ENCODE measurements around the gene WWOX.
A peak's percentile ranks its signal among the peaks of the same experiment; 100 is the strongest.

Gene WWOX

DNA sequence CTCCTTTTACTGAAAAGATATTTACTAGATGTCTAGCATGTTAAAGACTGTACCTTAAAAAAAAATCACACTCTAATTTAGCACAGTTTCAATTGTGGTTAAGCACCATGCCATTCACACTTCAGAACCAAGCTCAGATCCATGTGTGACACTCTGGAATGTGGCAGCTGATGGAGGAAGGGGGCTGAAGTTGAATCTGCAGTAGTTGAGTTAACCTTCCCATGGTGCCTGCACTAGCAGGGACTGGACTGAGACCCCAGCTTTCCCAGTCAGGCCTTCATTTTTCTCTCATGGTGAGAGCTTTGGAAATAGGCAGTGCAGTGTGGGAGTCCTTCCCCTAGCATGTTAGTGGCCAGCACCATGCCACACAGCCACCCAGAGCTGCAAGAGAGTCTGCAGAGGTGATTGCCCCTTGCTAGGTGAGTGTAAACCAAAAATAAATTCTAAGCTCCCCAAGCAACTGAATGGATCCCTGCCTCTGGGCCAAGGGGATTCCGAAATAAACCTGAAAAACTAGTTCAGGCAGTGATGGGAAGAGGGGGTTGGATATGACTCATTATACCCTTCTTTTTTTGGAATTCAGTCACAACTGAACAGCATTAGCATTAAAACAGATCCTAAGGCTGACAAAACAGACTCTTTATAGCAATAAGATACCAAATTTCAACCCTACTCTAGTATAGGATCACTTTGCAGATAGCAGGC lies 208.5 kb downstream of the WWOX start:
- no peak for DNase-seq

DNA sequence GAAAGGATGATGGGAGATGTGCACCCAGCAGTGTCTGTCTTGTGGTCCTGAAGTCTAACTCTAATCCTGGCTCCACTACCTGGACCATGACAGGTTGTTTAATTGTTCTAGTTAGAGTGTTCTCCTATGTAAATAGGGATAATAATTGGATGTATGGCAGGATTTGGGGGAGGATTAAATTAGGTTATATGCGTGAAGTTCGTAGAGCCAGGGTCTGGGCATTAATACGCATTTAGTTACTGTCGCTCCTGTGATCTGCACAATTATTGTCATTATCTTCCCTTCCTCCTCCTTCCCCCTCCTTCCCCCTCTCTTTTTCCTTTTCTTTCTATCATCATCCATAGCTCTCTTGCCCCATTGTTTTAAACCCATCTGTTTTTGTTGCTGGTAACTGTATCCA lies 210.3 kb downstream of the WWOX start:
- DNase-seq, result no peak

DNA sequence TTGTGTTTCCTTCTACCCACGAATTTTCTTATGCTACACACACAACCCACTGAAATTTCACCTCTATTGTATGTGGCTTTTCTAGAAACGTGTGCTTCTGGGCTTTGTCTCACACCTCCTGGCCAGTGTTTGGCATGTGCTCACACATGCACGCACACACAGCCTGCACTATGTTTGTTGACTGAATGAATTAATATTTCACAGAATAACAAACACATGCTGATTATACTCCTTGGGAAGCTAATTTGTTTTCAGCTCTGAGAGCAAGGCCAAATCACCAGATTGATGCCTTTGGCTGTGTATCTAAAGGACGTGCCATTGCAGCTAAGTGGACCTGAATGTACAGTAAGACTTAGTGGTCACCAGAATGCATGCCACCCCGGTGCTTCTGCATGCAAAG lies 210.7 kb downstream of the WWOX start:
- DNase-seq, result no peak

- no peak for DNase-seq
Measured at GRCh38 chr16:78310990-78311561, 211.6 kb downstream of the WWOX start.

- DNase-seq, result no peak
Measured at GRCh38 chr16:78311831-78312230, 212.4 kb downstream of the WWOX start.

DNA sequence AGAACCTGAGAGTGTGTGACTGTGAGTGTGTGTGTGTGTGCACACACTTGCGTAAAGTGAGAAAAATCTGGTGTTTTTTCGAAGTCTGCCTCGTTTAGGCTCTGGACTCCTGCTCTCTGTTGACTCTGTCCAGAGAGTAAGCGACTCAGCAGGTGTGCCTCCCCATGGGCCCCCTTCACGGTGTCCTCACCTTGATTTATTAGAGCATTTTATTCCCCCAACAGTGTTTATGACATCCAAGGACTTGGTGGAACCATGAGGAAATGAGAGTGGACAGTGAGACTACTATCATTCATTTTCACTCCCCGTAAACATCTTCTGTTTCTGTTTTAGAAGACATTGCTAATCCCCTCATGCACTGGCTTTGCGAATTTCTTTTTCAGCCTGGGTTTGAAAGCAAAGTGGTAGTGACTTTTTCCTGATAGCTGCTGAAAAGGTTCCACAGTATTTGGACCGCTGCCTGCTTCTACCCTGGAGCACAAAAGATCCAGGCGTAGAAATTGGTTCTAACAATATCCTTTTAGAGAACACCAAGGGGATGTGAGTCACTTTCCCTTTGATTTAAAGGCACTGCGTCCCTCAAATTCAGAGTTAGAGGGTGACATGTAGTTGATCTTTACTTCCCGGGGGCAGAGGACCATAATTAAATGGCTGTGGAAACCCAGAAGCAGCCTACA lies 218.2 kb downstream of the WWOX start:
- peak; percentile 32 for DNase-seq

GRCh38 chr16:78321620-78322360 lies 222.3 kb downstream of the WWOX start:
- no peak for DNase-seq

DNA sequence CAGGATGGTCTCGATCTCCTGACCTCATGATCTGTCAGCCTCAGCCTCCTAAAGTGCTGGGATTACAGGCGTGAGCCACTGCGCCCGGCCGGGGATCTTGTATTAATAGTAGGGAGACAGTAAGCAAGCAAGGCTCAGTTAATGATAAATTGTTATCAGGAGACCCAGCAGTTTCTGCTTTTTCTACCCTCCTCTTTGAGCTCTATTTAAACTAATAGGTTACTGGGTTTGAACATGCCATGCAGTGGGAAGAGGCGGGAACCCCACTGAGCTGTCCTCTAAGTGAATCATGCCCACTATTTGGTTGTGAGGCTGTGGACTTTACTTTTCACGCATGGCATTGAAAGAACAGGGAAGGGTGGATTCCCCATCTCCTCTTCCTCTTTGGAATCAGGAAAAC lies 223.9 kb downstream of the WWOX start:
- DNase-seq, result no peak

- DNase-seq, result no peak
Measured at GRCh38 chr16:78324649-78325285, 225.3 kb downstream of the WWOX start.

DNA sequence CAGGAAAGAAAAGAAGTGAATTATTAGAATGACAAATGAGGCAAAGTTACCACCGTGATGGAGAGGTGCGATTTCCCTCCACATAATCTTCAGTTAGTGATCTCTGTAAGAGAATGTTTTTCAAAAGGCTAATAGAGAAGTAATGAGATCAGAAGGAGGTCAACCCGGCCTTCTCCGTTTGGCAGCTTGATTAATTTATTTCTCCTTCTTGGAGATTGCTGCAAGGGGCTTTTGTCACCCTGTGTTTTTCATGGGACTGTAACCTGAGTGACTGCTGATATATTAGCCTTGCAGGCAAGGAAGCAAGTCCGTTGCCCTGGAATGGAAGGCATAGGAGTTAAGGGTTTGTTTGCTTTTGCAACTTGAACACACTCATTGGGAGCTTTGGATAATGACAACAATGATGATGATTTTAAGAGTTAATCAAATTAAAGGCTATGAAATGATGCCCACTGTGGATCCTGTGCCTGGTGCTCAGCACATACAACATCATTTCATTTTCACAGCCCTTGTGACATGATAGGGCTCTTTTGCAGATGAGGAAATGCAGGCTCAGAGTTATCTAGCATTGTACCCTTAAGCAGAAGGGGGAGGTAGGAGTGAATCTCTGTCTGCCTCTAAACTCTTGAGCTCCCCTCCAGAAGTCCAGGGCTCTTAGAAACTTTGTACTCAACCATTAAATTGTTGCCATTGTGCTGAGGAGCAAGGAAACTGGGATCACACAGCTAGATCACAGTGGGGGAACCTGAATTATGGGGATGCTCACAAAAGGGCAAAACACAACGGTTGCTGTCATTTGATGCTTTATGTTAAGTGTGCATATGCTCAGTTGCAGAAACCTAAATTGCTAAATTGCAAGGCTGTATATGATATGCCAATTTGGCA lies 226.3 kb downstream of the WWOX start:
- DNase-seq, result no peak

DNA sequence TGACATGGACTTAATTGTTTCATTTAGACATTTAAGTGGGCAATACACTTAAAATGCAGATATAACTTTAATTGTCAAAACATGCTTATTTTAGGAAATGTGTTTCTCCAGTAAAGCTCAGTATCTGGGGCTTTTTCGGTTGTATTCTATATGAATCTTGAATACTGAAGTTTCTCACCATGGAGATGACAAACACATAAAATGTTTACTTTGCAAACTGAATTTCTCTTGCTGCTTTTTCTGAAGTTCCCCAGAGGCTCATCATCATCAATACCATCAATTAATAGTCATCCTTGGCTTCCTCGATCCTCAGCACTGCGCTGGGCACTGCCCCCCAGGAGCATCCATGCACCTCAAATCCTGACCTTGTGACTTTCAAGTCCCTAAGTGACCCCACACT lies 227.3 kb downstream of the WWOX start:
- DNase-seq, result no peak

- DNase-seq, result no peak
Measured at GRCh38 chr16:78331731-78332130, 232.3 kb downstream of the WWOX start.

DNA sequence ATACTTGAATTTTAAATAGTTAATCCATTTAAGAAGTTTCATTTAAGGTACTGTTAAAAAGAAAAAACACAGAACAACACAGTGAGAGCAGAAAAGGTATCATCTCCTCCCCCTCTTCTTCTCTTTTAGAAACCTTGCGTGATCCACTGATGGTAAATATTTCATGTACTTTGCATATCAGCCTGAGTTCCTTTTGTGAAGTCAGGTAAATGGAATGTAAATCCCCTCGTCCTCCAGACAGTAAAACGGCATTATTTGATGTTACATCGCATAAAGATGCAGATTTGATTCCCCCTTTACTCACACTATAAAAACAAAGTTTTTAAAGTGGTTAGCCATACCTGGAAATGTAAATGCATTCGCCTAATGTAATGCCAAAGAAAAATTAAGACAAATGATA lies 234.4 kb downstream of the WWOX start:
- DNase-seq, result no peak

DNA sequence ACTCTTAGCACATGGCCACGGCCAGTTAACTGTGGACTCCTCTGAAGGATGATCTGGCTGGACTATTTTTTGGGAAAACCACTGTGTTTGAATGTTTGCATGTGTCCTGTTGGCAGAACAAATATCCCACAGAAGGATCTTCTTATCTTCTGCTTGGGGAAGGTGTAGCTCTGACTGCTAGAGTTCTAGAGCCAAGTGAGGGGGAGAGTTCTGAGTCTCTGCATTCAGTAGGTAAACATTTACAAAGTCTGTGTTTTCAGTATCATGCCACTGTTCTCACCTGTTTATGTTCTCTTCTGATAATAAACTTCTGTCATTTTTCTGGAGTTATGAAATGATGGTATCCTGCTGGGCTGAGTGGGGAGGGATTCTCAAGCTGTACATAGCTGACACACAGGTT lies 241.1 kb downstream of the WWOX start:
- DNase-seq, result no peak

DNA sequence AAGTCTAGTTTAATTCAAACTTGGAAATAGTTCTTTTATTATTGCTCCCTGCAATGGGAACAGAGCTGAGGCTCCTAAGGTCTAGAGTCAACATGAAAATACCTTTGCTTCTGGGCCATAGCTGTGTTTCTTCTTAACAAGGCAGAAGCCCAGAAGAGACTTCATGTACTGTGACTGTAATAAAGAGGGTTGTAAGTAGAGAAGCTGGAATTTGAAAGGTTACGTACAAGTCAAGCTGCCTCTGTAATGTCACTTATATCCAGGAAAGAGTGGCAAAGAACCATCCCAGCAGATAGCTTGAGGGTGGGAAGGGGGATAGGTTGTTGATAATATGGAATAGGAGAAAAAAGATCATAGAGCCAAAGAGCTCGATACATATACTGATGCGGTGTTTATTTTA lies 248.6 kb downstream of the WWOX start:
- no peak for DNase-seq

- DNase-seq, result no peak
Measured at GRCh38 chr16:78348886-78349285, 249.4 kb downstream of the WWOX start.

- no peak for DNase-seq
Measured at GRCh38 chr16:78352184-78352583, 252.7 kb downstream of the WWOX start.

- DNase-seq, result no peak
Measured at GRCh38 chr16:78353640-78354275, 254.3 kb downstream of the WWOX start.

DNA sequence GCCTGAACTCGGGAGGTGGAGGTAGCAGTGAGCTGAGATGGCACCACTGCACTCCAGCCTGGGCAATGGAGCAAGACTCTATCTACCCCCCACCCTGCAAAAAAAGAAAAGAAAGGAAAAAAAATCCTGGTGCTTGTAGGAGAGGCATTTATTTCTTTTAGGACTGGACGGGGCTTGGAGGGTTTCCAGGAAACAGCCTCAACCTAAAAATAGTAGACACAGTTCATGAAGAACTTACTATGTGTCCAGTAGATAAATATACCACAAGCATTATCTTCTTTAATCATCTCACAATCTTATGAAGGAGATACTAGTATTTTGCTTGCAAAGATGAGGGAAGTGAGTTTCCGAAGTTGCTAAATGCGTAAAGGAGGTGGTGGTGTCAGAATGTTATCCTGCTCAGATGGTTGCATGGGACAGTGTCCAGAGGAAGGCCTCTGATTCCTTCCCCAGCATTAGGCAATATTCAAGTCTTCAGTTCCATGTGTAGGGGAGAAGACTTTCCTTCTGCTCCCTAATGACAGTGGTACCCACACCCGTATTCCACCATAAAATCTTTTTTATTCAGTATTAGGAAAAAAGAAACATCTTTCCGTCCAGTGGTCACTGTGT lies 263.2 kb downstream of the WWOX start:
- no peak for DNase-seq

DNA sequence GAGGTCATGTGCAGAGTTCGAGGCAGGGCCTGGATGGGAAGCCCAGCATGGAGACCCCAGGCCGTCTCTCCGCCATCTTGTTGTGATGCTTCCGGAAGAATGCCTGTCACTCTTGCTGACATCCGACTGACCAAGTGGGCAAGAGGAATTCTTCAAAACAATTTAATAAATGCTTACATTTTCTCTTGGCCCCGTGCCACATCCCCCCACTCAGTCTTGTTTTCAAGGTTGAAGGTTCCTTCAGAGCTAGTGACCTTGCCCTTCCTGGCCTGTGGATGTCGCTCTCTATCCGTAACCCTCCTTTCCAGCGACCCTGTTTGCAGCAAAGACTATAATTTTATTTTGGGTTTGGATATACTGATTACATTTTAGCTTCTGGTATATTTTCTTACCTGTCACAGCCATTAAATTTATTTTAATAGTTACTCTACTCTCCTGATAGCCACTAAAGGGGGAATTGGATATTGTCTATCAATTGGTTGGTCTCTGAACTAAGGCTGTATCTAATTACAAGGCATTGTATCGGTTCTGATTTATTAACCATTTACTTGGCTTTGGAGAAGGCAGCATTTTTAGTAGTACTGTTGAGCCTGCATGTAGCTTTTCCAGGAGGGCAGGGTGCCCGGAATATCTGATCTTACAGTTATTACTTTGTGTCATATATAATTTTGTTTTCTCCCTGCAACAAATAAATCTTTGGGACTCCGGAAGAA lies 264.5 kb downstream of the WWOX start:
- no peak for DNase-seq

DNA sequence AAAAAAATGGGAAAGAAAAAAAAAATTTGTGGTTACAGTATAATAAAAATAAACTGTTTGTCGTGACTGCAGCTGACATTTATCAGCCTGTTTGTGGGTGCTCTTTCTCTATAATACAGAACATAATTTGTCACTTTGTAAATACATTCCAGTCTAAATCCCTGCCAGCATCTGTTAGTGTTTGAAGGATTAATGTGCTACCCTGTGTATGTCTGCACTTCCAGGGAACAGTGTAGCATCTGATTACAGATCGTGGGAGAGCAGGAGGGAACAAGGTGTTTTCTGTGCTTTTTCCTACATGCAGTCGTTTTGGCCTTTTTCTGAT lies 265.1 kb downstream of the WWOX start:
- DNase-seq, result no peak

Data from femur (tissue), 1 donor.